B cell (primary cell): Measurements from ENCODE around the gene HLCS. TPM values are rescaled to one million over a fixed set of nuclear protein-coding genes. Genes with fewer than 3 reads are reported as not detected.

Source experiments
- ATAC-seq: fragments of 200-7000 bp; cut with Tn5 transposase; one replicate; pipeline ENCODE4 v1.10.0; 2021; ENCODE audit warnings: low read depth, mild to moderate bottlenecking, moderate number of reproducible peaks, moderate library complexity
- CTCF ChIA-PET: fragments of 350-600 bp; sonication (Branson Sonifier 250); formaldehyde crosslinking; loops from one replicate; lab custom pipeline; 2021; ENCODE audit warnings: antibody characterized with exemption, inconsistent platforms; lab: Charles Lee
- POLR2A ChIA-PET: fragments of 350-600 bp; sonication (Branson Sonifier 250); formaldehyde crosslinking; loops from one replicate; lab custom pipeline; 2021; ENCODE audit warnings: antibody characterized with exemption; lab: Charles Lee
- DNase-seq: peaks from one replicate; pipeline ENCODE4 v3.0.0; 2013
- H2AFZ ChIP-seq: 2 replicates; pipeline ENCODE4 v1.6.1; 2012; ENCODE audit warnings: mild to moderate bottlenecking, low read depth, low read length; ENCODE audit not compliant: insufficient read depth, poor library complexity, severe bottlenecking
- H3K27ac ChIP-seq, 2 donors: 1 replicate in 1 of 2; 2 replicates in 1 of 2; pipeline ENCODE4 v1.5.1; 2012 to 2013; ENCODE audit warnings: low read length in 2 of 2, mild to moderate bottlenecking in 2 of 2, moderate library complexity in 1 of 2
- H3K27me3 ChIP-seq, 4 experiments: fragments of 200-600 bp in 1 of 4; sonication (generic) in 1 of 4; replicated peaks in 1 of 4; 1 replicate in 2 of 4; 2 replicates in 2 of 4; pipeline versions ENCODE4 v1.6.1 to v1.7.0; 2013 to 2016; ENCODE audit warnings: low read length in 3 of 4, mild to moderate bottlenecking in 2 of 4, mixed read lengths in 1 of 4, moderate library complexity in 1 of 4; ENCODE audit not compliant: insufficient read depth in 4 of 4, control insufficient read depth in 3 of 4; ENCODE audit errors: control extremely low read depth in 1 of 4
- H3K36me3 ChIP-seq, 2 experiments: replicated peaks in 1 of 2; 1 replicate in 1 of 2; 2 replicates in 1 of 2; pipeline versions ENCODE4 v1.6.1 to v1.7.1; 2013; ENCODE audit warnings: low read length in 1 of 2; ENCODE audit not compliant: insufficient read depth in 2 of 2, control insufficient read depth in 1 of 2; ENCODE audit errors: control extremely low read depth in 1 of 2, extremely low read depth in 1 of 2
- H3K4me1 ChIP-seq, 2 donors: fragments of 200-600 bp in 1 of 2; sonication (generic) in 1 of 2; 1 replicate in 1 of 2; 2 replicates in 1 of 2; pipeline versions ENCODE4 v1.5.1 to v1.6.1; 2013 to 2017; ENCODE audit warnings: low read length in 2 of 2; ENCODE audit not compliant: control insufficient read depth in 2 of 2, insufficient read depth in 2 of 2
- H3K4me2 ChIP-seq: replicated peaks from 2 replicates; pipeline ENCODE3; 2012; ENCODE audit warnings: mild to moderate bottlenecking, low read depth, low read length; ENCODE audit not compliant: poor library complexity, severe bottlenecking
- H3K4me3 ChIP-seq, 5 experiments: fragments of 200-600 bp in 1 of 5; sonication (generic) in 1 of 5; 1 replicate in 3 of 5; 2 replicates in 2 of 5; pipeline versions ENCODE4 v1.5.1 to v1.7.0; 2011 to 2016; ENCODE audit warnings: low read length in 4 of 5, mild to moderate bottlenecking in 4 of 5, low read depth in 2 of 5, control low read depth in 1 of 5, moderate library complexity in 1 of 5; ENCODE audit not compliant: insufficient read depth in 1 of 5; ENCODE audit errors: control extremely low read depth in 1 of 5, extremely low read depth in 1 of 5
- H3K79me2 ChIP-seq: fragments of 200-600 bp; sonication (generic); one replicate; pipeline ENCODE4 v1.6.0; 2016; ENCODE audit warnings: low read length; ENCODE audit not compliant: control insufficient read depth, insufficient read depth
- H3K9ac ChIP-seq: fragments of 200-600 bp; sonication (generic); 2 replicates; pipeline ENCODE4 v1.6.1; 2017; ENCODE audit warnings: mild to moderate bottlenecking, low read length, moderate library complexity
- H3K9me3 ChIP-seq, 3 donors: one replicate each; pipeline versions ENCODE4 v1.6.1 to v1.7.1; 2013; ENCODE audit warnings: low read length in 2 of 3; ENCODE audit not compliant: control insufficient read depth in 2 of 3, insufficient read depth in 1 of 3; ENCODE audit errors: control extremely low read depth in 1 of 3
- H4K20me1 ChIP-seq: 2 replicates; pipeline ENCODE4 v1.6.0; 2012; ENCODE audit warnings: mild to moderate bottlenecking, low read length; ENCODE audit not compliant: insufficient read depth, control insufficient read depth, poor library complexity, severe bottlenecking
- H3K27ac Mint-ChIP-seq: one replicate; pipeline ENCODE4 v1.8.0; 2021; ENCODE audit warnings: mixed read lengths
- H3K27me3 Mint-ChIP-seq: one replicate; pipeline ENCODE4 v1.8.0; 2021; ENCODE audit warnings: mixed read lengths
- H3K4me1 Mint-ChIP-seq: one replicate; pipeline ENCODE4 v1.8.0; 2021; ENCODE audit warnings: mixed read lengths
- H3K4me3 Mint-ChIP-seq: one replicate; pipeline ENCODE4 v1.8.0; 2021; ENCODE audit warnings: mixed read lengths
- H3K9me3 Mint-ChIP-seq: one replicate; pipeline ENCODE4 v1.8.0; 2022; ENCODE audit warnings: mixed read lengths; ENCODE audit not compliant: insufficient read depth
- CTCF ChIP-seq: fragments of 200-600 bp; IDR thresholded peaks from one replicate; pipeline ENCODE4 v1.8.0; 2022; ENCODE audit warnings: antibody characterized with exemption, mild to moderate bottlenecking
- EZH2 ChIP-seq: IDR thresholded peaks from 2 replicates; pipeline ENCODE4 v1.6.1; 2012; ENCODE audit warnings: borderline replicate concordance, low read depth, mild to moderate bottlenecking, moderate library complexity, low read length; ENCODE audit not compliant: insufficient read depth, poor library complexity, severe bottlenecking
- WGBS: methylation state at CpG from one replicate; pipeline ENCODE4 v1.1.5; 2013; ENCODE audit warnings: missing lambda C conversion rate; ENCODE audit not compliant: insufficient coverage; 5-methylcytosine and 5-hydroxymethylcytosine counted together
- intact Hi-C: fragments of 100-400 bp; cut with micrococcal nuclease; formaldehyde crosslinking; loops from one replicate; pipeline ENCODE4 v1.10.0; 2022
- polyA plus RNA-seq: library from polyadenylated mRNA; depleted of rRNA; stranded (reverse); fragments of >200 nt; gene quantifications from 2 replicates; pipeline ENCODE4 v1.2.3, GENCODE V29; 2012
- total RNA-seq, 2 donors: library from RNA; stranded (reverse); fragments of 120-200 nt in 1 of 2; gene quantifications; 1 replicate in 1 of 2; 2 replicates in 1 of 2; pipeline versions ENCODE4 v1.2.3 to v1.2.4, GENCODE V29; 2013 to 2022

The HLCS gene
- total and polyA plus RNA-seq, 2 donors (not counting 1 experiment from before 2014, with no cell fraction given) = 4.4 to 14.7 TPM

GRCh38 chr21:36773995-36774394, 192.5 kb downstream of the HLCS start:
- no peak for ATAC-seq

GRCh38 chr21:36773117-36773516, 193.4 kb downstream of the HLCS start:
- Histone ChIP-seq H3K9me3 (no peaks in the 10 kb centered on the region), H3K4me2 (no peak overlapping the region), H3K79me2 (no peaks in the 10 kb centered on the region), H3K27me3 (no peaks in the 10 kb centered on the region), H3K36me3 (no peaks in the 10 kb centered on the region), H3K27ac (no peak overlapping the region), H3K4me1 (no peaks in the 10 kb centered on the region), H4K20me1 (no peaks in the 10 kb centered on the region), H3K9ac (no peak overlapping the region), H3K4me3 (no peak overlapping the region), H2AFZ (no peak overlapping the region)
- POLR2A ChIA-PET = no interaction called here
- 93% methylated on average over 4 of the region's 5 CpGs for WGBS
- DNase-seq (no peak), ATAC-seq (no peak)
- CTCF ChIA-PET = no interaction called here
- no peaks in the 10 kb centered on the region for H3K27me3 Mint-ChIP-seq
- no peaks in the 10 kb centered on the region for H3K9me3 Mint-ChIP-seq
- H3K27ac Mint-ChIP-seq = no peak overlapping the region
- H3K4me3 Mint-ChIP-seq = no peak overlapping the region
- no peak for TF ChIP-seq CTCF
- TF ChIP-seq EZH2 = no peak
- H3K4me1 Mint-ChIP-seq = no peaks in the 10 kb centered on the region
- intact Hi-C loops = no loop called here

More at GRCh38 chr21:36773995-36774394, 192.5 kb downstream of the HLCS start:
- H3K4me3 ChIP-seq = no peak overlapping the region
- 63% methylated on average over 6 of the region's 8 CpGs for WGBS
- H3K4me2 ChIP-seq = no peak overlapping the region
- no peak overlapping the region for H3K27ac ChIP-seq
- Mint-ChIP-seq H3K9me3 (no peaks in the 10 kb centered on the region), H3K4me3 (no peak overlapping the region), H3K27me3 (no peaks in the 10 kb centered on the region), H3K27ac (no peak overlapping the region), H3K4me1 (no peaks in the 10 kb centered on the region)
- POLR2A ChIA-PET = no interaction called here
- no peak for DNase-seq
- TF ChIP-seq CTCF = no peak
- TF ChIP-seq EZH2 = no peak
- CTCF ChIA-PET = no interaction called here
- intact Hi-C loops = no loop called here
- no peaks in the 10 kb centered on the region for H3K27me3 ChIP-seq
- no peak overlapping the region for H2AFZ ChIP-seq
- H3K79me2 ChIP-seq = no peaks in the 10 kb centered on the region
- no peaks in the 10 kb centered on the region for H3K4me1 ChIP-seq
- H3K9ac ChIP-seq = no peak overlapping the region
- H3K9me3 ChIP-seq = no peaks in the 10 kb centered on the region
- no peaks in the 10 kb centered on the region for H3K36me3 ChIP-seq
- no peaks in the 10 kb centered on the region for H4K20me1 ChIP-seq
